ENCODE measurements around the gene VGLL4. TPM values are rescaled to one million over a fixed set of nuclear protein-coding genes. Genes with fewer than 3 reads are reported as not detected.

The VGLL4 gene
- total RNA-seq, 2 experiments from 2014 or later: 36.1 to 74.5 TPM

GRCh38 chr3:11660242-11660641 lies 16.5 kb upstream of the VGLL4 start:
- no peak overlapping the region for H3K4me2 ChIP-seq (ENCODE audit: low read length)
- H3K4me3 ChIP-seq (ENCODE audit: low read depth, low read length, poor library complexity, severe bottlenecking): no peak overlapping the region
- intact Hi-C loops (cut with micrococcal nuclease; ENCODE audit: unreplicated experiment): no loop called here
- H3K9me3 ChIP-seq (ENCODE audit: low read length): no peaks in the 10 kb centered on the region
- H3K36me3 ChIP-seq (ENCODE audit: insufficient read depth, low read length): no peaks in the 10 kb centered on the region
- H4K20me1 ChIP-seq (ENCODE audit: insufficient read depth, low read length): peaks cover under 1% of the 10 kb centered on the region; the same call in 1 of the 2 replicates
- no peak overlapping the region for H3K27ac ChIP-seq (ENCODE audit: low read depth, low read length, poor library complexity, severe bottlenecking)
- no peaks in the 10 kb centered on the region for H3K79me2 ChIP-seq (ENCODE audit: insufficient read depth, low read depth, low read length)
- H2AFZ ChIP-seq (ENCODE audit: low read length): no peak overlapping the region
- no peak for DNase-seq (ENCODE audit: low spot score)
- TSS peak; percentile 50 for BruUV-seq (replicated peaks)
- H3K9me2 ChIP-seq (ENCODE audit: insufficient read depth, low read length): no peaks in the 10 kb centered on the region
- POLR2A ChIA-PET: interaction anchor here (0.6 kb wide), 1 partner anchor 32 kb away, joined by 5 read pairs; no protein-coding TSS in a partner anchor
- CTCF ChIA-PET (ENCODE audit: unreplicated experiment): interaction anchor here (0.5 to 0.7 kb wide), 2 partner anchors 9 to 381 kb away, joined by 3 read pairs; no protein-coding TSS in a partner anchor
- no peak for TF ChIP-seq EZH2phosphoT487 (IDR thresholded peaks at IDR 0.05; ENCODE audit: borderline replicate concordance, low read depth, low read length)
- TF ChIP-seq CTCF (conservative IDR thresholded peaks at IDR 0.05; ENCODE audit: low read length): no peak
- peaks cover 9% of the 10 kb centered on the region for H3K4me1 ChIP-seq (ENCODE audit: insufficient read depth, low read length, poor library complexity, severe bottlenecking)

- Histone ChIP-seq H3K27ac (ENCODE audit: low read depth, low read length, poor library complexity, severe bottlenecking) (no peak overlapping the region), H3K79me2 (ENCODE audit: insufficient read depth, low read depth, low read length) (no peaks in the 10 kb centered on the region), H4K20me1 (ENCODE audit: insufficient read depth, low read length) (peaks cover 8% of the 10 kb centered on the region; the same call in 1 of the 2 replicates), H3K4me1 (ENCODE audit: insufficient read depth, low read length, poor library complexity, severe bottlenecking) (peaks cover 16% of the 10 kb centered on the region), H3K4me2 (ENCODE audit: low read length) (no peak overlapping the region), H3K9me3 (ENCODE audit: low read length) (no peaks in the 10 kb centered on the region), H3K9me2 (ENCODE audit: insufficient read depth, low read length) (no peaks in the 10 kb centered on the region), H2AFZ (ENCODE audit: low read length) (no peak overlapping the region), H3K4me3 (ENCODE audit: low read depth, low read length, poor library complexity, severe bottlenecking) (no peak overlapping the region), H3K36me3 (ENCODE audit: insufficient read depth, low read length) (no peaks in the 10 kb centered on the region)
- no peak for TF ChIP-seq CTCF (conservative IDR thresholded peaks at IDR 0.05; ENCODE audit: low read length)
- no peak for TF ChIP-seq EZH2phosphoT487 (IDR thresholded peaks at IDR 0.05; ENCODE audit: borderline replicate concordance, low read depth, low read length)
- no TSS peak for BruUV-seq (replicated peaks)
- DNase-seq (ENCODE audit: low spot score): no peak
- ChIA-PET CTCF (ENCODE audit: unreplicated experiment) (no interaction called here), POLR2A (interaction anchor here (1.0 to 1.4 kb wide), 3 partner anchors 9 to 28 kb away, joined by 3 to 5 read pairs (median 3); no protein-coding TSS in a partner anchor)
- intact Hi-C loops (cut with micrococcal nuclease; ENCODE audit: unreplicated experiment): no loop called here
Measured at GRCh38 chr3:11658180-11658579, 14.5 kb upstream of the VGLL4 start.

- no peak overlapping the region for H3K27ac ChIP-seq (ENCODE audit: low read depth, low read length, poor library complexity, severe bottlenecking)
- intact Hi-C loops (cut with micrococcal nuclease; ENCODE audit: unreplicated experiment): loop anchor here (1.0 to 2.0 kb wide), 2 partner anchors 149 to 179 kb away; no protein-coding TSS in a partner anchor
- POLR2A ChIA-PET: interaction anchor here (0.5 to 1.4 kb wide), 2 partner anchors 8 to 10 kb away, joined by 3 to 4 read pairs; no protein-coding TSS in a partner anchor
- CTCF ChIA-PET (ENCODE audit: unreplicated experiment): no interaction called here
- no TSS peak for BruUV-seq (replicated peaks)
- H3K79me2 ChIP-seq (ENCODE audit: insufficient read depth, low read depth, low read length): no peaks in the 10 kb centered on the region
- TF ChIP-seq CTCF (conservative IDR thresholded peaks at IDR 0.05; ENCODE audit: low read length) (peak; percentile 77), EZH2phosphoT487 (IDR thresholded peaks at IDR 0.05; ENCODE audit: borderline replicate concordance, low read depth, low read length) (no peak)
- H3K4me1 ChIP-seq (ENCODE audit: insufficient read depth, low read length, poor library complexity, severe bottlenecking): peaks cover 16% of the 10 kb centered on the region
- H3K36me3 ChIP-seq (ENCODE audit: insufficient read depth, low read length): no peaks in the 10 kb centered on the region
- peaks cover 13% of the 10 kb centered on the region; the same call in 1 of the 2 replicates for H4K20me1 ChIP-seq (ENCODE audit: insufficient read depth, low read length)
- no peaks in the 10 kb centered on the region for H3K9me2 ChIP-seq (ENCODE audit: insufficient read depth, low read length)
- H3K4me3 ChIP-seq (ENCODE audit: low read depth, low read length, poor library complexity, severe bottlenecking): no peak overlapping the region
- peak; percentile 26 for DNase-seq (ENCODE audit: low spot score)
- H3K4me2 ChIP-seq (ENCODE audit: low read length): peak overlapping the region; percentile 35
- no peaks in the 10 kb centered on the region for H3K9me3 ChIP-seq (ENCODE audit: low read length)
- H2AFZ ChIP-seq (ENCODE audit: low read length): no peak overlapping the region
Measured at GRCh38 chr3:11655196-11655928, 11.6 kb upstream of the VGLL4 start.

Data from OCI-LY7 (cell line).